Posterior cingulate gyrus (tissue), 11 donors: ENCODE measurements around the gene TPRN.

Source experiments
- DNase-seq, 10 donors: peaks; one replicate each; pipeline versions ENCODE4 v3.0.0 to v3.0.0-alpha.2; 2020 to 2021; ENCODE audit warnings: mixed read lengths in 3 of 10
- intact Hi-C: fragments of 100-400 bp; cut with DNase I; formaldehyde crosslinking; loops from one replicate; pipeline ENCODE4 v1.15.1; 2023

The TPRN gene

GRCh38 chr9:137176302-137177182 lies 24.0 kb downstream of the TPRN start:
- intact Hi-C loops = no loop called here
- DNase-seq = peak in 2 of 10 donors; percentile 52 to 56

- intact Hi-C loops = no loop called here
- DNase-seq = no peak
These were observed 25.1 kb downstream of the TPRN start for GRCh38 chr9:137175345-137175961.

DNA sequence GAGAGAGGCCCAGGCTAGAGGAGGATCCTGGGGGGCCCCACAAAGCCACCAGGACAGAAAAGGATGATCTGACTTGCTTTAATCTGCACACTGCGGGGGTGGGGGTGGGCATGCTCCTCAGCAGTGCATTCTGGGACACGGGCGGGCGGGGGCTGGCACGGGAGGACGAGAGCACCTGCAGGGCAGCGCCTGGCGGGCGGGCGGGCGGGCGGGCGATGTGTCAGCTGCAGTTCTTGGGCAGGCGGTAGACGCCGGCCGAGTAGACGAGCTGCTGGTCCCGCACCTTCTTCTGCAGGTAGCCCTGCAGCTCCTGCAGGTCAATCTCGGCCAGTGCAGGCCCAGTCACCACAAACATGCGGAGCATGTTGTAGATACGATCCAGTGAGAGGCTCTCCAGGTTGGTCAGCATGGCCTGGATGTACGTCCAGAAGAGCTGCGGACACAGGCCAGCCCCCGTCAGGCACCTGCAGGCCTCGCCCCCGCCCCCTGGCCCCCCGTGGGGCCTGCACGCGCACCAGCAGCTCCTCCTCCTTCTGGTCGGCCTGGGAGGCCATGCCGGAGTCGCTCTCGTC lies 25.7 kb downstream of the TPRN start:
- no peak for DNase-seq
- intact Hi-C loops = no loop called here

DNA sequence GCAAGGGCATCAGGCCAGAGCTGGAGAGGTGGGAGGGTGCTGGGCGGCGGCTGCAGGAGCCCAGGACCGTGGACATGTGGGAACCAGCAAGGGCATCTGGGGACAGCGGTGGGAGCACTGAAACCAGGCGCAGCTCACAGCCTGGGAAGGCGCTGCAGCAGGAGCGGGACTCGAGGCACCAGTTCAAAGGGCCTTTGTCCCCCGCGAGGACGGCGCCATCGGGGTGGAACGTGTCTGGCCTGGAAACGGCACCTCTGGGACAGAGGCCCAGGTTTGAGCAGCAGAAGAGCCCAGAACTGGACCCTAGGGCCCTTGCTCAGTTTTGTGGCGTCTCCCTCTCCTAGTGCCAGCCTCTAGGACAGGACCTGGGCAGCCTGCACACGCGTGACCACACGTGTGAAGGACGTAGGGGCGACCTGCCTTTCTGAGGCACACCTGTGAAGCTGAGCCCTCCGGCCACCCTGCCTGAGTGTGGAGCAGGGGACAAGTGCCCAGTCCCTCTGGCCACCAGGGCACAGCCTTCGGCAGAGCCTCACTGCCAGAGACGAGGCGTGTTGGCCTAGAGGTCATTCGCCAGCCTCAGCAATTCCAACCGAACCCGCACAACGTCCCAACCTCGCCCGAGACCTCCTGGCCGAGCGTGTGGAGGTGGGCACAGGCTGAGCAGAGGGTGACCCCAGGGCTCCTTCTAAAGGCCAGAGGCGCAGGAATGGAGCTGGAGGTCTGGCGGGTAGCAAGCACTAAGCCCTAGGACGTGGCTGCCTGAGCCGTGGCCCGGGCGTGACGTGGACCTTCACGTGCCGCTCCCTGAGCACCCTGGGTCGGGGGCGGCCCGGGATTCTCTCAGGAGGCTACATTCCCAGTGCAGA lies 26.5 kb downstream of the TPRN start:
- no peak for DNase-seq
- intact Hi-C loops = no loop called here

DNA sequence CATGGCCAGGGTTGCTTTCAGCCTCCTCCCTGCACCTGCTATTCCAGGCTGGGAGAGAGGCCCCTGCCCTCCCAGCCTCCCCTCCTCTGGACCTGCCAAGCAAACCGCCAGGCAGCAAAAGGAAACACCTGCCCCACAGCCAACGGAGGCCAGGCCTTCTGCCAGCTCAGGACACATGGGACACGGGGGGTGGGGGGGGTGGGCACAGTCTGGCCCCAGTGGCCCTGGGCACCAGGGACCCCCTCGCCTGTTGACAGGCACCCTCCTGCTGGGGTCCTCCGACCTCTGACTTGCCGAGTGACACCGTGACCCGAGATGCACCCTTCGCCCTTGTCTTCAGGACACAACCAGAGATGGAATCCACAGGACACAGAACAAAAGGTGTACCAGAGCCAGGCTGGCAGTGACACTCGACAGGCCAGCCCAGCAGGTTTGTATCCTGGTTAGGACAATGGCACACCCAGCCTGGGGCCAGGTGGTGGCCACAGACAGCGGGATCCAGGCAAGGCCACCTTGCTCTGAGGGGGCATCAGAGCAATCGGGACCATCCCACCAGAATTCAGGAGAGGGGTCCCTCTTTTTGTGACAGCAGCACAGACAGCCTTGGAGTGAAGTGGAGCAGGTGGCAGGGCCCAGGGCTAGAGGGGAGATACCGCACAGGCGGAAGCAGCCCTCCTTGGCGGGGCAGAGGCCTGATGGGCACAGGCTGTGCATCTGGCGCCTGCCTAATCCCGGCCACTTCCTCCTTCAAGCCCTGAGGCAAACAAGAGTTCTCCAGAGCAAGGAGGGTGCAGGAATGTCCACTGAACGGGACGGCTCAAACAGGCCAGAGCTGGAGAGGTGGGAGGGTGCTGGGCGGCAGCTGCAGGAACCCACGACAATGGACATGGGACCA lies 27.4 kb downstream of the TPRN start:
- no peak for DNase-seq

GRCh38 chr9:137171149-137171900 lies 29.2 kb downstream of the TPRN start:
- intact Hi-C loops = no loop called here
- DNase-seq = no peak

More for the DNA sequence above, 27.4 kb downstream of the TPRN start:
- intact Hi-C loops = no loop called here

DNA sequence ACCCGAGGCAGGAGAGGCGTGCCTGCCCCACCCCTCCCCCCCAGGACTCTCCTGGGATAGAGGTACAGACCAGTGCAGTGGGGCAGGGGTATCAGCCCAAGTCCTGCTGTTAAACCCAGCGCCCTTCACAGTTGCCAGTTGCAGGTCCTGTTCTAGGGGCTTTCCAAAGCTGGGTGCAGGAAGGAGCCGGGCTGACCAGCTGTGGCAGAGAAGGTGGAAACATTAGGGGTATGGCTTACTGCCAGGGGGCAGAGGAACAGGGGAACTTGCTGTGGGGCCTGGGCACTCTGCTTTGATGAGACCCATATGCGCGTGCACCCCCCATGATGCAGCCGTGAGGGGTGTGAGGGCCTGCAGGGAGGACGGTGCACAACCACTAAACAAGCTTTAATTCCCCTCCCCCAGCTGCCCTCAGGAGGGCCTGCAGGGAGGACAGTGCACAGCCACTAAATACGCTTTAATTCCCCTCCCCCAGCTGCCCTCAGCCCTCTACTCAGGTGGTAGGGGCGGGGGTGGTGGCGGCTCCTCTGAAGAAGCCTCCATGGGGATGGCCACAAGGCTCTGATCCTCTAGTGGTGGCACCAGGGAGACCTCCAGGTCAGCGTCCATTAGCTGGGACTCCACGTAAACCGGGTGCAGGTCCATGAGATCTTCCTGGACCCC lies 29.9 kb downstream of the TPRN start:
- DNase-seq = no peak
- intact Hi-C loops = no loop called here

DNA sequence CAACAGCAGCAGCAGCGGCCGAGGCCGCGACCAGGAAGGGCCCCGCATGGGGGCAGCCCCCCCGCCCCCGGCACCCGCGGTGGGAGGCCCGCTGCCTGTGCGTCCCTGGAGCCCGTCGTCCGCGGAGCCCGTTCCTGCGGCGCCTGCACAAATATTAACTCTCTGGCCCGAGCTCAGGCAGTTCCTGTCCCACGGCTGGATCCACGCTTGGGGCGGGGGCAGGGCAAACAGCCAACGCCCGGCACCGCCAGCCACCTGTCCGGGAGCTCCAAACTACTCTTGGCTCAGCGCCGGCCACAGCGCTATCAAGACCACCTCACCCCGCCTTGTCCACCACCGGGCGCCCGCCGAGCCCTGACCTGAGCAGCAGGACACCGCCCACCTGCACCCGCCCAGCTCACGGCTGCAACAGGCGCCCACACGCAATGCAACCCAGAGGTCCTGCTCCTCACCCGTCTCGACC lies 30.6 kb downstream of the TPRN start, which contains the start of gene LRRC26:
Gene LRRC26, minus strand, starts transcription at position 156 of the 463 bp plus-strand sequence. Its CDS starts 108 bp downstream, at position 48.
- intact Hi-C loops = loop anchor here (5.0 kb wide), 1 partner anchor 38 kb away; no protein-coding TSS in a partner anchor
- no peak for DNase-seq

- intact Hi-C loops = loop anchor here (5.0 kb wide), 1 partner anchor 37 kb away; no protein-coding TSS in a partner anchor
These were observed 31.4 kb downstream of the TPRN start for GRCh38 chr9:137168904-137169856.

GRCh38 chr9:137168573-137168903 lies 32.0 kb downstream of the TPRN start:
- DNase-seq = peak in 5 of 10 donors; percentile 52 to 91 (median 57)

More at GRCh38 chr9:137168904-137169856, 31.4 kb downstream of the TPRN start:
- DNase-seq = peak in 8 of 10 donors; percentile 58 to 95 (median 79)

GRCh38 chr9:137167747-137168572 lies 32.6 kb downstream of the TPRN start:
- DNase-seq = peak in 1 of 10 donors; percentile 91

More at GRCh38 chr9:137168573-137168903, 32.0 kb downstream of the TPRN start:
- intact Hi-C loops = loop anchor here (5.0 kb wide), 1 partner anchor 36 kb away; no protein-coding TSS in a partner anchor

DNA sequence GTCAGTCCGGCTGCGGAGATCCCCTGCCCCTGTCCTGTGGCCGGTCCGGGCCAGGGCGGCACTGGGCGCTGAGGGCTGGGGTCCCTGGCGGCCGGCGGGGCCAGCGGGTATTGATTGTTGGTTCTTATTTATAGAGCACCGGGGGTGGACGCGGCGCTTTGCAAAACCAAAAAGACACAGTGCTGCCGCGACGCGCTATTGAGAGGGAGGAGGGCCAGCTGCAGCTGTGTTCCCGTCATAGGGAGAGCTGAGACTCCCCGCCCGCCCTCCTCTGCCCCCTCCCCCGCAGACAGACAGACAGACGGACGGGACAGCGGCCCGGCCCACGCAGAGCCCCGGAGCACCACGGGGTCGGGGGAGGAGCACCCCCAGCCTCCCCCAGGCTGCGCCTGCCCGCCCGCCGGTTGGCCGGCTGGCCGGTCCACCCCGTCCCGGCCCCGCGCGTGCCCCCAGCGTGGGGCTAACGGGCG lies 33.2 kb downstream of the TPRN start:
- intact Hi-C loops = loop anchor here (5.0 kb wide), 1 partner anchor 35 kb away; no protein-coding TSS in a partner anchor
- DNase-seq = peak in 5 of 10 donors; percentile 46 to 91 (median 64)

More at GRCh38 chr9:137167747-137168572, 32.6 kb downstream of the TPRN start:
- intact Hi-C loops = loop anchor here (5.0 kb wide), 1 partner anchor 36 kb away; no protein-coding TSS in a partner anchor

- DNase-seq = peak in 7 of 10 donors; percentile 38 to 93 (median 58)
- intact Hi-C loops = loop anchor here (5.0 kb wide), 1 partner anchor 34 kb away; no protein-coding TSS in a partner anchor
These were observed 33.9 kb downstream of the TPRN start for GRCh38 chr9:137166380-137167229.

DNA sequence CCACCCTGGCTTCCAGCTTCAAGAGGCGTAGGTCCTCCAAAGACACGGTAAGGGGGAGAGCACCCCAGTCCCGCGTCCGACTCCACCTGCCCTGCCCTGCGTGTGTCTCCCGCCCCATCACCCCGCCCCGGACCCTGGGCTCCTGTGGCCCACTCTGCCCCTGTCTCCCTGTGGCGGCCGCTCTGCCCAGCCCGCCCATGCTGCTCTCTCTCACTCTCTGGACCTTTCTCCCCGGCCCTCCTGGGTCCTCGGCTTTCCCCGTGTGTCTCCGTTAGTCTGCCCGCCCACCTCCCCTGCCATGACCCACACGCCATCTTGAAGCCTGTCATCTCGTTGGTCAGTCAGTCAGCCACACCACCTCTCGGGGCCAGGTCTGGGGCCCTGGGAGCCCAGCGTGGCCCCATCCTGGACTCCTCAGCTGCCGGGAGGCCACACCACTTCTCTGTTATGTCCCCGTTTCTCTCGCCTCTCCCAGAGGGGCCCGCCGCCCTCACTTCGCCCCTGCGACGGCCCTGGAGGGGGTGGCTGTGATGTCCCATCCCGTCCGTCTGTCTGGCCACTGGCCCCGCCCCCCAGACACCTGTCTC lies 35.2 kb downstream of the TPRN start:
- intact Hi-C loops = loop anchor here (5.0 kb wide), 1 partner anchor 33 kb away; no protein-coding TSS in a partner anchor
- DNase-seq = no peak
